Measurements from ENCODE around the gene GARNL3.

Gene GARNL3

GRCh38 chr9:127279717-127280285 lies 15.2 kb downstream of the GARNL3 start:
- DNase-seq (ENCODE audit: low spot score): no peak

DNA sequence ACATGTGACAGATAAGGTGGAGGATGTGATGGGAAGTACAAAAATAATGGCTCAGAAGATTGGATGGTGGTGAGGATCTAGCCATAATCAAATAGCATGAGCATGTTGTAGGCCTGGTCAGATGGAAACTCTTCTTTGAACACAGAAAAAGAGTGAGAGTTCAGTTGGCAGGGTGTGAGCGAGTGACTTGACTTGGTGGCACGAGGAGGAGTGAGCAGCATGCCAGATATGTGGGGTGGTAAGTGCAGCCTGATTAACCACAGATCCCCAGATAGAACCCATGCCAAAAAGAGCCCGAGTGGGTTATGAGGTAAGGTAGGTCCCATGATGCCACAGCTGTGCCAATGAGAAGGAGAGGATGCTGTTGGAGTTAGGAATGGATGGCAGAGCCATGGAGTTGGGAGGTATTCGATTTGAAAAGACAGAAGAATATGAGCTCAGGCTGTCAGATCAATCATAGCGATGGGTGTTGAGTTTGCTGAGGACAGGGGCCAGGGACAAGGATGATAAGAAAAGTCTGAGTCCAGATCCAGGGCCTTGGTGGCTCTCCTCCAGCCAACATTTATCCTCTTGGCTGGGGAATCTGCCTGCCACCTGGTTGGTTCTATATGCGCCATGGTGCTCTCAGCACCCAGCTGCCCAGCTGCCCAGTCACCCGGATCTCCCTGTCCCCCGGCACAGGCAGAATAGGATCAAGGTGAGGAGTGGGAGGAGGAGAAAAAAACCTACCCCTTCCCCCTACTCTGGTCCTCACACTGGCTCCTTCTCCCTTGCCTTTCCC lies 16.5 kb downstream of the GARNL3 start:
- no peak for DNase-seq (ENCODE audit: low spot score)

GRCh38 chr9:127281891-127282290 lies 17.3 kb downstream of the GARNL3 start:
- no peak for DNase-seq (ENCODE audit: low spot score)

DNA sequence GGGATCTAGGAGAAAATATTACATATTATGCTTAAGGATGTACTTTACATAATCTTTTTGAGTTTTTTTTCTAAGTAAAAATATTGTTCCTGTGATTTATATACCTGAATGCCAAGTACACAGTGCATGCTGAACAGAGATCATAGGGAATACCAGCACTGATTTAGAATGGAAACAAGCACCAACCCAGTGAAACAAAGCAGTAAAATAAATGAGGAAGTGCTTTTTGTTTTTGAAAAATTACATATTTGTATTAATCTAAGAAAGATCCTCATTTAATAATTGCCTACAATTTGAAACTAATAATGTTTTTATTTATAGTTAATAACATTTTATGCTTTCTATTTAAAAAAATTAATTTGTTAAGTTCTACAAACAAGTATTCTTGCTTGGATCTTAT lies 18.0 kb downstream of the GARNL3 start:
- no peak for DNase-seq (ENCODE audit: low spot score)

- no peak for DNase-seq (ENCODE audit: low spot score)
Measured at GRCh38 chr9:127283135-127283534, 18.6 kb downstream of the GARNL3 start.

GRCh38 chr9:127283917-127284497 lies 19.4 kb downstream of the GARNL3 start:
- DNase-seq (ENCODE audit: low spot score): no peak

DNA sequence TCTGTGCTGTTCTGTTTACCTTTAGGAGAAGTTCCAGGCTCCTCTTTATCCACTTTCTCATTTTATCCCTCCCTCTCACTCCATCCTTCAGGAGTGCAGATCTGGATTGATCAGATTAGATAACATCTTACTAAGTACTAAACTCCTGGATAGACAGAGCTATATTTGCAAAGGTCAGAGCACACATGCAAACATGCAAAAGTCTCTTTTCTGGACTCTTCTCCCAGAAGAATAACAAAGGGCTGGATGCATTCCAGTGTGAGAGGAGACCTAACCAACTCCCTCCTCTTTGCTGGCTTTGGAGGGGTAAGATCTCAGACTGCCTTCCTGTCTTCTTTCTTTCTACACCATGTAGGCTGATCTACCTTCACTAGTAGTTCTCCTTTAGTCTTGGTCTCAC lies 21.4 kb downstream of the GARNL3 start:
- DNase-seq (ENCODE audit: low spot score): no peak

DNA sequence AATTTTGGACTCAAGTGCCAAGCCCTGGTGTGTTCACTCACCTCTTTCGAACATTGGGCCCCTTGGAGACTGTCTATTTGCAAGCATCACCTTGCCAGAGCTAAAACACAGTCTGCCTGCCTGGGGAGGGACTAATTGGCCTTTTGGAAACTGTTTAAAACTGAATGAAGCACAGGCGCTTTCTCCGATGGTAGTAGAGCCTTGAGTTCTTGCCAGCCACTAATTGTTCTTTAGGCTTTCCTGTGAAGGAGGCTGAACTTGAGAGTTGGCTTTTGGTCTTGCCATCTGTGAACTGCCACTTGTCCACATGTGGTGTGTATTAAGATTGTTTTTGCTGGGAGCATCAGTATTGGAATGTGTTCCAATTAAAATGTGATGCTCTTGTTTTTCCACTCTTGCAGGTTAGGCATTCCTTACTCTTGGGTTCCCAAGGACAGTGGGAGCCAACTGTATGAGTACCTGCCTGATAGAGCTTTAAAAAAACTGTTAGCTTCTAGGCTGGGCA lies 26.0 kb downstream of the GARNL3 start:
- DNase-seq (ENCODE audit: low spot score): no peak

DNA sequence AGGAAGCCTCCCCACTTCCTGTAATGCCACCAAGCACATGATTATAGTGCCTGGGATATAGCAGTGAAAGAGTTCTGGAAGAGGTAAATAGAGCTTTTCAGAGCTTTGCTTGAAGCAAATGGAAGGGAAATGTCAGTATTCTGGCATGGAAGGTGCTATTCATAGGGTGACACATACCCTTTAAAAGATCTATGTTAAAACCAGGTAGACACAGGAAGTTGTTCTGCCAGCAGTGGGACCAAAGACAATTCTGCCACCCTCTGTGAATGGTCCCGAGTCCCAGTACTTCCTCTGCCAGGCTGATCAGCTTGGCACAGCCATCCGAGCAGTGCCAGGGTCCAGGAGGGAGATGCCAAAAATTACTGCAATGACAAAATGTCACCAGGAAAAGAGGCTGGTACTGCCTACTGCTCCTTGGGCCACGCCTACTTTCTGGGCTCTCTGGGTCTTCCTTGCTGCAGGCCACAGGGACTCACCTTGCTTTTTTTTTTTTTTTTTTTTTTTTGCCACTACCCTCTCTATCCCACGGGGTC lies 26.7 kb downstream of the GARNL3 start:
- DNase-seq (ENCODE audit: low spot score): no peak

- no peak for DNase-seq (ENCODE audit: low spot score)
Measured at GRCh38 chr9:127292415-127292814, 27.8 kb downstream of the GARNL3 start.

DNA sequence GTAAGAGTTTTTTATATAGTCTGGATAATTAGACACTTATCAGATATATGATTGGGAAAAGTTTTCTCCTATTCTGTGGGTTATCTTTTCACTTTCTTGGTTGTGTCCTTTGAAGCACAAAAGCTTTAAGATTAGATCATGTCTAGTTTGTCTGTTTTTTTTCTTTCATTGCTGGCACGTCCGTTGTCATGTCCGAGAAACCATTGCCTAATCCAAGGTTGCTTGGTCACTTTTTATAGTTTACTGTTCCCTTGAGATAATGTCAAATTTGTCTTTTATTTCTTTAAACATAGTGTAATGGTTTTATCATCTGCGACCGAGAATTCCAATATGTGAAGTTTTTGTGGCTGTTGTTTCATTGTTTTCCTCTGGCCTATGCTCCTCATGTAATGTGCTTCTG lies 28.8 kb downstream of the GARNL3 start:
- DNase-seq (ENCODE audit: low spot score): no peak

DNA sequence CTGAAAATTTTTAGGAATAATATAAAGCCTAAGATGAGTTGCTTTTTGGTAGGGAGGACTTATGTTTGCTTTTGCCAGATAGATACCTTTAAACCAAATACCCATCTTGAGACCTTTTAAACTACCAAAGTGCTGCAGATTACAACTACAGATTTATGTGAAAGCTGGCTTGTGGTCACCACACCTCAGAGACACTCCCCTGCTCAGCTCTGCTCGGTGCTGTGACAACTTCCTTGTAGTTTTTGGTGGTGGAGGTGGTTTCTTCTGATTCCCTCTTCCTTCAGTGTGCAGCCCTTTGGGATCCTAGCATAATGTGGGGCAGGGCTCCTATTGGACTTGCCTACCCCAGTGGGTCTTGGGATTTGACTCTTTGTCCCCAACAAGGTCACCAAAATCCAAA lies 29.2 kb downstream of the GARNL3 start:
- no peak for DNase-seq (ENCODE audit: low spot score)

DNA sequence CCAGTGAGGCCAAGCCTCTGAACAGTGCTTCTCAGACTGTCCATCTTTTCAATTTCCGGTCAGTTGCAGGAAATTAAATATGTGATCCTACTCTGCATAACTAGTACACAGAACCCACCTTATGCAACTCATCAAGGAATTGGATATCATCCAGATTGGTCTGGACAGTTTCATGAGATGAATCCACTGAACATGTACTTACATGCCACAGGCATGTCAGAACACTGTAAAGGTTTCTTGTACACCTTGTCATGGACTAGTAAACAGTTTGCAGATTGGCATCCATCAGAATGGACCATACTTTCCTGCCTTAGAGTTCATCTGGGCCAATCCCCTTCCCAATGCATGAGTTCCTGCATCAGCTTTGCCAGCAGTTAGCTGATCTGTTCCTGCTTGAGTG lies 30.4 kb downstream of the GARNL3 start:
- no peak for DNase-seq (ENCODE audit: low spot score)

GRCh38 chr9:127300886-127301447 lies 36.4 kb downstream of the GARNL3 start:
- DNase-seq (ENCODE audit: low spot score): no peak

DNA sequence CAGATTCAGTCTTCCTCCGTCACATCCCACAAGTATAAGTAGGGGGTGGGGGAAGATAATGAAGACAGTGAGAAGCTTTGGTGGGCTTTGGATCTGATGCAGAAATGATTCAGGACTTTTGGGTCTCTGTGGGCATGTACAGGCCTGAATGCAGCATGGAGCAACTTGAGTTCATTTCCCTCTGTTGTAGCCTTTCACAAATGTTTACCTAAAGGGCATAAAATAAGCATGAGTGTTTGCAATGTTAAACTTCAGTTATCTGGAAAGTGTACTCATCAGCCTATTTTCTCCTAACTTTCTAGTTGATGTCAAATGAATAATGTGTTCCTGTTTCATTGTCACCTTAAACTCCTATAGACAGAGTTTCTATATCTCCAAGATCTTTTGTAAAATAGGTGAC lies 39.3 kb downstream of the GARNL3 start:
- no peak for DNase-seq (ENCODE audit: low spot score)

DNA sequence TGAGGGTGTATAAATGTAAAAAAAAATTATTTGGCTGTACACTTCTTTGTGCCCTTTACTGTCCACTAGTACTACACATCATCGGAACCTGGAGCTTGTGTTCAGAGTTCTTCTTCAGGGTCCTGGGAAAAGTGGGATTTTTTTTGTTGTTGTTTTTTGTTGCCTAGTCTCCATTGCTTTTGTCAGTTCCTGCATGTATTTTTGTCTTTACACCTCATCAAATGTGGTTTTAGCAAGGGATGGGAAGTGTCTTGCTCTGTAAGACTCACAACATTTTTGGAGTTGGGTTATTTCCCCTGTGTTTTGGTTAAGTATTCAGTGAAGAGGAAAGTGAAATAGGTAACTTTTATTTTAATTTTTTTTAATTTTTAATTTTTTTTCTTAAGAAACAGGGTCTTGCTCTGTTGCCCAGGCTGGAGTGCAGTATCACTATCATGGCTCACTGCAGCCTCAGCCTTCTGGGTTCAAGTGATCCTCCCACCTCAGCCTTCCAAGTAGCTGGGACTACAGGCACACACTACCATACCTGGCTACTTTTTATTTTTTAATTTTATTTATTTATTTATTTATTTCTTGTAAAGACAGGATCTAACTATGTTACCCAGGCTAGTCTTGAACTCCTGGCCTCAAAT lies 40.7 kb downstream of the GARNL3 start:
- DNase-seq (ENCODE audit: low spot score): no peak

DNA sequence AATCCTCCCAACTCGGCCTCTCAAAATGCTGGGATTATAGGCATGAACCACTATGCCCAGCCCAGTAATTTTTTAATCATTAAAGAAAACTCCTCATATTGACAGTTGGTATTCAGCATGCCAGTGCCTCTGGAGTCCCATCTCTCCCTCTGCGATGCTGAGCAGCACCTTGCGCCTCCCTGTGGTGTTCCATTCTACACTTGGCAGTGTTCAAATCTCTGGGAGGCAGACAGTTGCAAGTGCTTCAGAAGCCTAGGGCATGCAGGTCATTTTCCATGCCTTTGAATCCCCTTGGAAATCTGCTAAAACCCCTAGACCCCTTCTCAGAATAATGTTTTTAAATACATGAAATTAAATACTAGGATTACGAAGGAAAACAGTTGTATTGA lies 41.3 kb downstream of the GARNL3 start:
- DNase-seq (ENCODE audit: low spot score): no peak

DNA sequence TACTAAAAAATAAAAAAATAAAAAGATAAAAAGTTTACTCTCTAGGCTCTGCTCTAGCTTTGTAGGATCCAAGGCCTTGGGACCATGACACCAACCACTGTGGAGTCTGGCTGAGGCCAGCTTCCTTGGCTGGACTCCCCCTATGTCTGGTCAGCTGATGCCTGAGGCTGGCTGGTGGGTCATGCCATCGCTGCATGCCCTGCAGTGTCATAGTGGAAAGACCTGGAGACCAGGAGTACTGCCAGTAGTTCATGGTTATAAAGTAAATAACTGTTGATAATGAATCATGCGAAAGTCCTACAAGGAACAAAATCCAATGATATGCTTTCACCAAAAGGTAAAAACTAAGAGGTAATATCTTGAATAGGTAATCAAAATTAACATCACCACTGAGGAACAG lies 43.2 kb downstream of the GARNL3 start:
- DNase-seq (ENCODE audit: low spot score): no peak

GRCh38 chr9:127308652-127309434 lies 44.3 kb downstream of the GARNL3 start:
- DNase-seq (ENCODE audit: low spot score): no peak

DNA sequence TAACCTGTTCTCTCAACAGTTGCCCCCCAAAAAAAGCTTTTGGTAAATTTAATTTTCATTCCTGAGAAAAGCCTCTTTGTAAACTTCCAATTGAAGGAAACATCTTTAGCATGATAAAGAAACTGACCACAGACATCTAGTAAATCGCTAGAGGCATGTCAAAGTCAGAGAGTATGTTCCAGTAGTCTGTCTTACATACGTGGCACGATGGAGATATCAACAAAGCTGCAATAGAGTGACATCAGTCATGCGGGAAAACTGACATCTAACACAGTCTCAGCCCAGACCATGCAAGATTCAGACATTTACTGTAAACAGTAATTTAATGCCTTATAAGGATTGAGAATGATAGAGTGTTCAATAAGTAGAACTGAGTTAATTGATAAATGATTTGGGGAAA lies 45.1 kb downstream of the GARNL3 start:
- no peak for DNase-seq (ENCODE audit: low spot score)

DNA sequence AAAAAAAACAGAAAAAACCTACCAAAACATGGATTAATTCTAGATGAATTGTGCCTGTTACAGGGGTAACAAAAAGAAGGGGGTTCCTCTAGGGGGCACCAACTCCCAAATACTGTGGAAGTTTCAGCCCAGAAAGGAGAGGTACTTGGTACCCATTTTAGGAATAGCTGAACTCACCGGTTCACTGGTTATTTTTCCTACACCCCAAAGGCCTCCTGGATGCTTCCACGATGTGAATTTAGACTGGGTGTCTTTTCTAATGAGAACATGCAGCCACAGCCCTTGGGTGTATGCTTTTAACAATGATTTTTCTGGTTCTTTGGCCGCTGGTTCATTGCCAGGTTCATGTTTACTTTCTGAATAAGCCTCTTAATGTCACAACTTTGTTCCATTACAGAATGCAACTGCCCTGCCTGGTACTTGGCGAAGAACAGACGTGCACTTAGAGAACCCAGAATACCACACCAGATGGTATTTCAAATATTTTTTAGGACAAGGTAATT lies 46.7 kb downstream of the GARNL3 start:
- no peak for DNase-seq (ENCODE audit: low spot score)

All from HuH-7 (cell line).